Measurements from ENCODE around the gene PEX10.

Gene PEX10

GRCh38 chr1:2354511-2355372 lies 57.6 kb downstream of the PEX10 start:
- DNase-seq (ENCODE audit: low read depth), result no peak
- no peak overlapping the region for H3K4me3 ChIP-seq (ENCODE audit: control insufficient read depth, low read depth, low read length)
- no peak for TF ChIP-seq CTCF (conservative IDR thresholded peaks at IDR 0.05; ENCODE audit: control insufficient read depth, insufficient read depth, low read depth, low read length)
